ENCODE measurements around the gene CASP1. TPM values are rescaled to one million over a fixed set of nuclear protein-coding genes. Genes with fewer than 3 reads are reported as not detected.

Gene CASP1
- total RNA-seq, 1 donor from 2014 or later: 2.7 TPM

- DNase-seq (ENCODE audit: low spot score in 2 of 2, unreplicated experiment in 2 of 2): no peak
- Mint-ChIP-seq H3K9me3 (peaks cover 8% of the 10 kb centered on the region), H3K4me3 (no peak overlapping the region), H3K27ac (peak overlapping the region; percentile 10), H3K27me3 (ENCODE audit: low read depth) (no peaks in the 10 kb centered on the region), H3K36me3 (peaks cover 2% of the 10 kb centered on the region), H3K4me1 (peaks cover 26% of the 10 kb centered on the region)
- no peak for TF ChIP-seq CTCF (IDR thresholded peaks at IDR 0.05; ENCODE audit: unreplicated experiment)
Measured at GRCh38 chr11:105022527-105022926, 12.4 kb downstream of the CASP1 start.

GRCh38 chr11:105007463-105007862 lies 27.5 kb downstream of the CASP1 start:
- no peaks in the 10 kb centered on the region for H3K36me3 Mint-ChIP-seq
- no peaks in the 10 kb centered on the region for H3K27me3 Mint-ChIP-seq (ENCODE audit: low read depth)
- DNase-seq (ENCODE audit: low spot score in 2 of 2, unreplicated experiment in 2 of 2): no peak
- H3K9me3 Mint-ChIP-seq: peaks cover 15% of the 10 kb centered on the region
- peaks cover 9% of the 10 kb centered on the region for H3K4me1 Mint-ChIP-seq
- no peak overlapping the region for H3K4me3 Mint-ChIP-seq
- H3K27ac Mint-ChIP-seq: no peak overlapping the region
- TF ChIP-seq CTCF (IDR thresholded peaks at IDR 0.05; ENCODE audit: unreplicated experiment): no peak

GRCh38 chr11:105005451-105005845 lies 29.5 kb downstream of the CASP1 start:
- TF ChIP-seq CTCF (IDR thresholded peaks at IDR 0.05; ENCODE audit: unreplicated experiment): no peak
- no peaks in the 10 kb centered on the region for H3K36me3 Mint-ChIP-seq
- peaks cover 9% of the 10 kb centered on the region for H3K4me1 Mint-ChIP-seq

GRCh38 chr11:105004021-105004420 lies 30.9 kb downstream of the CASP1 start:
- Mint-ChIP-seq H3K4me3 (no peak overlapping the region), H3K36me3 (no peaks in the 10 kb centered on the region), H3K9me3 (peaks cover 12% of the 10 kb centered on the region), H3K27me3 (ENCODE audit: low read depth) (no peaks in the 10 kb centered on the region), H3K4me1 (peaks cover 13% of the 10 kb centered on the region), H3K27ac (peak overlapping the region; percentile 9)
- TF ChIP-seq CTCF (IDR thresholded peaks at IDR 0.05; ENCODE audit: unreplicated experiment): no peak
- DNase-seq (ENCODE audit: low spot score in 2 of 2, unreplicated experiment in 2 of 2): no peak

More at GRCh38 chr11:105005451-105005845, 29.5 kb downstream of the CASP1 start:
- H3K27ac Mint-ChIP-seq: peak overlapping the region; percentile 49
- H3K27me3 Mint-ChIP-seq (ENCODE audit: low read depth): no peaks in the 10 kb centered on the region
- no peak overlapping the region for H3K4me3 Mint-ChIP-seq
- DNase-seq (ENCODE audit: low spot score in 2 of 2, unreplicated experiment in 2 of 2): no peak
- H3K9me3 Mint-ChIP-seq: peaks cover 12% of the 10 kb centered on the region

- H3K4me1 Mint-ChIP-seq: peaks cover 13% of the 10 kb centered on the region
- H3K27ac Mint-ChIP-seq: no peak overlapping the region
- no peaks in the 10 kb centered on the region for H3K36me3 Mint-ChIP-seq
- H3K9me3 Mint-ChIP-seq: peaks cover 12% of the 10 kb centered on the region
- no peaks in the 10 kb centered on the region for H3K27me3 Mint-ChIP-seq (ENCODE audit: low read depth)
- no peak overlapping the region for H3K4me3 Mint-ChIP-seq
- TF ChIP-seq CTCF (IDR thresholded peaks at IDR 0.05; ENCODE audit: unreplicated experiment): no peak
- no peak for DNase-seq (ENCODE audit: low spot score in 2 of 2, unreplicated experiment in 2 of 2)
Measured at GRCh38 chr11:105003151-105003550, 31.8 kb downstream of the CASP1 start.

- no peak overlapping the region for H3K4me3 Mint-ChIP-seq
- DNase-seq (ENCODE audit: low spot score in 2 of 2, unreplicated experiment in 2 of 2): no peak
- H3K4me1 Mint-ChIP-seq: peaks cover 7% of the 10 kb centered on the region
- peaks cover 12% of the 10 kb centered on the region for H3K9me3 Mint-ChIP-seq
- peak; percentile 43 for TF ChIP-seq CTCF (IDR thresholded peaks at IDR 0.05; ENCODE audit: unreplicated experiment)
- H3K36me3 Mint-ChIP-seq: no peaks in the 10 kb centered on the region
- H3K27me3 Mint-ChIP-seq (ENCODE audit: low read depth): no peaks in the 10 kb centered on the region
- H3K27ac Mint-ChIP-seq: no peak overlapping the region
Measured at GRCh38 chr11:105000797-105001196, 34.1 kb downstream of the CASP1 start.

Measured in mesothelial cell of epicardium (in vitro differentiated cells).